Effector memory CD4-positive, alpha-beta T cell (primary cell): ENCODE results near the gene HOXC9.

Experiments used
- DNase-seq, 3 donors: peaks; one replicate each; pipeline ENCODE4 v3.0.0-alpha.2; 2020
- H3K27ac ChIP-seq: 2 replicates; pipeline ENCODE4 v1.7.0; 2013; ENCODE audit warnings: mild to moderate bottlenecking, low read length, moderate library complexity; ENCODE audit not compliant: insufficient read depth, poor library complexity, severe bottlenecking
- H3K27me3 ChIP-seq: replicated peaks from 2 replicates; pipeline ENCODE4 v1.7.0; 2013; ENCODE audit warnings: mild to moderate bottlenecking, low read length; ENCODE audit not compliant: insufficient read depth, control insufficient read depth, poor library complexity, severe bottlenecking
- H3K36me3 ChIP-seq: 2 replicates; pipeline ENCODE4 v1.7.0; 2013; ENCODE audit warnings: mild to moderate bottlenecking, low read length, moderate library complexity; ENCODE audit not compliant: control insufficient read depth, insufficient read depth
- H3K4me1 ChIP-seq: 2 replicates; pipeline ENCODE4 v1.7.0; 2013; ENCODE audit warnings: low read length, mild to moderate bottlenecking; ENCODE audit not compliant: control insufficient read depth, insufficient read depth, poor library complexity, severe bottlenecking
- H3K4me3 ChIP-seq: 2 replicates; pipeline ENCODE4 v1.7.0; 2013; ENCODE audit warnings: low read length, low read depth, mild to moderate bottlenecking; ENCODE audit not compliant: insufficient read depth, poor library complexity, severe bottlenecking
- H3K9me3 ChIP-seq: 2 replicates; pipeline ENCODE4 v1.7.0; 2013; ENCODE audit warnings: mild to moderate bottlenecking, low read length, moderate library complexity; ENCODE audit not compliant: control insufficient read depth
- total RNA-seq, 3 donors: gene quantifications; one replicate each; lab custom pipeline; 2026; lab: John Stamatoyannopoulos, UW

The HOXC9 gene
- total RNA-seq, result 0 reads per million in 3 donors

DNA sequence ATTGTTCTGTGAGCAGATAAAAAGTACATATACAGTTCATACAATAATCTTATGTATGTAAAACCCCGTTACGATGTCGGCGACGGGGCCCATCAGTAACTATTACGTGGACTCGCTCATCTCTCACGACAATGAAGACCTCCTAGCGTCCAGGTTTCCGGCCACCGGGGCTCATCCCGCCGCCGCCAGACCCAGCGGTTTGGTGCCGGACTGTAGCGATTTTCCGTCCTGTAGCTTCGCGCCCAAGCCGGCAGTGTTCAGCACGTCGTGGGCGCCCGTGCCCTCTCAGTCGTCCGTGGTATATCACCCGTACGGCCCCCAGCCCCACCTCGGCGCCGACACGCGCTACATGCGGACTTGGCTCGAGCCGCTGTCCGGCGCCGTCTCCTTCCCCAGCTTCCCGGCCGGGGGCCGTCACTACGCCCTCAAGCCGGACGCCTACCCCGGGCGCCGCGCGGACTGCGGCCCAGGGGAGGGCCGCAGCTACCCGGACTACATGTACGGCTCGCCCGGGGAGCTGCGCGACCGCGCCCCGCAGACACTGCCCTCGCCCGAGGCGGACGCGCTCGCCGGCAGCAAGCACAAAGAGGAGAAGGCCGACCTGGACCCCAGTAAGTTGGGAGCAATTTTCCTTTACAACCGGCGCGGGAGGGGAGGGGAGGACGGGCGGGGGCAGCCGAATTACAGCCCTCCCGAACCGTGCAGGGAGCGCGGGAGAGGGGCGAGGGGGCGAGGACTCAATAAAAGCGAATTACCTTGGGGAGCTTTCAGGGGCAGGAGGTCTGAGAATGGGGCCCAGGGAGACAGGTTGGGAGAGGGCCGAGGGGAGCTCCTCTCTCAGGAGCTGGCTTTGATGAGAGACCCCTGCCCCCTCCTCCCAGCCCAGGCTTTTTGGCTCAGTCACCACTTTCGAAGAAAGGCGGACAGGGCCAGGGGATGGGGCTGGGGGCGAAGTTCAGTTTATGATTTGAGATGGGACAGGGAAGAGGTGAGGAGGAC is at the start of gene HOXC9:
HOXC9 (plus strand) TSS at position 46 of the 999 bp plus-strand sequence; CDS start at position 74, 28 bp downstream.
- no peak for DNase-seq
- Histone ChIP-seq H3K4me1 (peaks cover 31% of the 10 kb centered on the region), H3K27ac (no peak within 1 kb of the TSS), H3K36me3 (no peaks in the 10 kb centered on the region), H3K4me3 (peak within 1 kb of the TSS; percentile 17), H3K27me3 (peaks cover 96% of the 10 kb centered on the region), H3K9me3 (no peaks in the 10 kb centered on the region)

DNA sequence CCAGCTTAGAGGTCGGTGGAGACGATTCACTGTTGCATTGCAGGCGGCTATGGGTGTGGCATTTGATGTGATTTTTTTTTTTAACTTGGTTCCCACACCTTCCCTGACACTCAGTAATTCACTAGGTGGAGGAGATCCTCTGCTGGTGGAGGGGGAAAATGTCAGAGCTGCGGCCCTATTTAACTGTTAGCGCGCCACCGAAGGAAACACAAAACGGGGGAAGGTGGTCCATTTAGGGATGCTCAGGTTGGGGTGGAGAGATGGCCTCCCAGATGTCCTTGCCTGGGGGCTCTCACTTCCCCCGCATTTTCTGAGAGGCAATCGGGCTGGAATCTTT is 49.6 kb upstream of the HOXC9 start:
- Histone ChIP-seq H3K4me3 (no peak overlapping the region), H3K36me3 (no peaks in the 10 kb centered on the region), H3K27me3 (peaks cover 95% of the 10 kb centered on the region), H3K9me3 (peaks cover 3% of the 10 kb centered on the region), H3K4me1 (peaks cover 6% of the 10 kb centered on the region), H3K27ac (no peak overlapping the region)
- no peak for DNase-seq

GRCh38 chr12:53950789-53951576 is 49.0 kb upstream of the HOXC9 start:
- Histone ChIP-seq H3K27ac (no peak overlapping the region), H3K4me1 (peaks cover 6% of the 10 kb centered on the region), H3K27me3 (peaks cover 96% of the 10 kb centered on the region), H3K4me3 (no peak overlapping the region), H3K9me3 (peaks cover 3% of the 10 kb centered on the region), H3K36me3 (no peaks in the 10 kb centered on the region)
- no peak for DNase-seq

GRCh38 chr12:53951577-53952334 is 48.2 kb upstream of the HOXC9 start:
- Histone ChIP-seq H3K36me3 (no peaks in the 10 kb centered on the region), H3K4me3 (no peak overlapping the region), H3K9me3 (peaks cover 3% of the 10 kb centered on the region), H3K4me1 (peaks cover 12% of the 10 kb centered on the region), H3K27ac (no peak overlapping the region), H3K27me3 (peaks cover 98% of the 10 kb centered on the region)
- DNase-seq, result no peak

DNA sequence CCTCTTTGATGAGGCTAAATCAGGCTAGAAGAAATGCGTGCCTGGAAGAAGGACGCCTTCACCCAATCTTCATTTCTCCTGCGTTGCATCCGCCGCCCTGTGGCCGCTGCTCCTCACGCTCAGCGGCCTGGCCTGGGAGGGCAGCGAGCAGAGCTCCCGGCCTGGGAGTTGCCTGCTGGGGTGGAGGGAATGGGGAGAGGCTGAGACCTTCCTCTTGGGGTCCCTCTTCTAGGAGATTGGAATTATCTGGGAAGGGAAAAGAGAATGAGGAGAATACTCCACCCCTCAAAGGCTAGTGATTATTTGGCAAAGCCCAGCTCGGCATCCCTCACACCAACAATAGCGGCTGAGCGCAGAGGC is 47.6 kb upstream of the HOXC9 start:
- Histone ChIP-seq H3K4me3 (no peak overlapping the region), H3K36me3 (no peaks in the 10 kb centered on the region), H3K4me1 (peaks cover 12% of the 10 kb centered on the region), H3K9me3 (peaks cover 3% of the 10 kb centered on the region), H3K27ac (no peak overlapping the region), H3K27me3 (peaks cover 98% of the 10 kb centered on the region)
- DNase-seq, result no peak

- Histone ChIP-seq H3K27me3 (peaks cover 96% of the 10 kb centered on the region), H3K36me3 (no peaks in the 10 kb centered on the region), H3K9me3 (peaks cover 3% of the 10 kb centered on the region), H3K27ac (no peak overlapping the region), H3K4me3 (no peak overlapping the region), H3K4me1 (peaks cover 12% of the 10 kb centered on the region)
- no peak for DNase-seq
Measured at GRCh38 chr12:53952871-53953734, 46.9 kb upstream of the HOXC9 start.

- Histone ChIP-seq H3K36me3 (no peaks in the 10 kb centered on the region), H3K4me1 (peaks cover 12% of the 10 kb centered on the region), H3K4me3 (no peak overlapping the region), H3K27ac (no peak overlapping the region), H3K9me3 (peaks cover 3% of the 10 kb centered on the region), H3K27me3 (peaks cover 91% of the 10 kb centered on the region)
- DNase-seq, result no peak
Measured at GRCh38 chr12:53953831-53954693, 45.9 kb upstream of the HOXC9 start.

DNA sequence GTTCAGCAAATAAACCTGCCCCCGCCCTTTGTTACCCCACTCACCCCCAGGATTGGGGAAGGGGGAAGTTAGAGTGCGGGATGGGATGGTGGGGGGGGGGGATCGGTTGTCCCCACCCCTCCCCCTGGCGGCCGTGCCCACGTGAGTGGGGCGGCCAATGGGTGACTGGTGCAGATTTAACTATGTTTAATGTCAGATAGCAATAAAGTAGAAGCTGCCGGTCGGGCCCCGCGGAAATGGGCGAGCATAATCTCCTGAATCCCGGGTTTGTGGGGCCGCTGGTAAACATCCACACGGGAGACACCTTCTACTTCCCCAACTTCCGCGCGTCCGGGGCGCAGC is 45.3 kb upstream of the HOXC9 start, which contains the start of gene HOXC12:
HOXC12 (plus strand) TSS at position 210 of the 342 bp plus-strand sequence; CDS start at position 237, 27 bp downstream.
- H3K4me3 ChIP-seq, result no peak within 1 kb of the TSS
- no peaks in the 10 kb centered on the region for H3K36me3 ChIP-seq
- H3K27ac ChIP-seq, result no peak within 1 kb of the TSS
- DNase-seq, result no peak
- peaks cover 12% of the 10 kb centered on the region for H3K4me1 ChIP-seq
- peaks cover 3% of the 10 kb centered on the region for H3K9me3 ChIP-seq
- H3K27me3 ChIP-seq, result peaks cover 91% of the 10 kb centered on the region
